Measurements from ENCODE around the gene PRDX1. TPM values are rescaled to one million over a fixed set of nuclear protein-coding genes. Genes with fewer than 3 reads are reported as not detected.

Gene PRDX1
- total and polyA plus RNA-seq, 2 of the 13 experiments (the other 11 are each of a cell fraction or from before 2014, with no cell fraction given), result 761 to 1,898 TPM

DNA sequence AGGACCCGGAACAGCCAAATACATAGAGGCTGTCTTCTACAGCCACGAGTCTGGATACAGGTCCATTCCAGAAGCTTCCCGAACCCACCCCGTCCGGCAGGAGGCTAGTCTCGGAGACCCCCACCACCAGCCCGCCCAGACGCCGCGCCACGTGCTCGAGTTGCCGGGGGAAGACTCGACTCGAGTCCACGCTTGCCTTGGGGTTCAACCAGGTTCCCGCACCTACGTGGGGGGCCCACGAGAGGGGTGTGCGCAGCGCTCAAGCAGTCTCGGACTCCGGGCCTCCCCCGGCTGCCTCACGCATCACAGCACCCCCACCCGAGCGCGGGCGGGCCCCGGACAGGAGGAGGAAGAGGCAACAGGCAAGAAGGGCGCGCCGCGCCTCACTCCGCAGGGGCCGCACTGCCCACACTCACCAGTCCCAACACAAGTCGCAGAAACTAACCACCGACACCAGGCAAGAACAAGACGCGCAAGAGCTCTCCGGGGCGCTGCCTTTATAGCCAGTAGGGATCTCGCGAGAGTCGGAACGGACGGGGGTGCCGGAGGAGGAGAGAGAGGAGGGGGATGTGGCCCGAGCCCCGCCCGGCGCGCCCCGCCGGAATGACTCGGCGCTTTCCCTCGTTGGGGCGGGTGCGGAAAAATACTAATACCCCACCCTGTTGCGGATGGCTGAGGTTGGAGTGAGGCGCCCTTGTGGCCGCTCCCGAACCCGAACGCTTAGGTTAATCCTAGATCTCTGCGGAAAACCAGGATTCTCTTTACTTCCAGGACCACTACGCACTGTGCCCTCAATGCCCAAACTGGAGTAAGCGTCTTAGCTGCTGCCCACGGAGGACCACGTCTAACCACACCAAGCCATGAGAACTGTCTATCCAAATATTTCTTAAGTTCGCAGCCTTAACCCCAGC lies at the start of gene PRDX1 (continued):
- TF ChIP-seq, protein P1, sequence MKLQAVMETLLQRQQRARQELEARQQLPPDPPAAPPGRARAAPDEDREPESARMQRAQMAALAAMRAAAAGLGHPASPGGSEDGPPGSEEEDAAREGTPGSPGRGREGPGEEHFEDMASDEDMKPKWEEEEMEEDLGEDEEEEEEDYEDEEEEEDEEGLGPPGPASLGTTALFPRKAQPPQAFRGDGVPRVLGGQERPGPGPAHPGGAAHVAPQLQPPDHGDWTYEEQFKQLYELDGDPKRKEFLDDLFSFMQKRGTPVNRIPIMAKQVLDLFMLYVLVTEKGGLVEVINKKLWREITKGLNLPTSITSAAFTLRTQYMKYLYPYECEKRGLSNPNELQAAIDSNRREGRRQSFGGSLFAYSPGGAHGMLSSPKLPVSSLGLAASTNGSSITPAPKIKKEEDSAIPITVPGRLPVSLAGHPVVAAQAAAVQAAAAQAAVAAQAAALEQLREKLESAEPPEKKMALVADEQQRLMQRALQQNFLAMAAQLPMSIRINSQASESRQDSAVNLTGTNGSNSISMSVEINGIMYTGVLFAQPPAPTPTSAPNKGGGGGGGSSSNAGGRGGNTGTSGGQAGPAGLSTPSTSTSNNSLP (IDR thresholded peaks at IDR 0.05; ENCODE audit: low read depth, low read length), result 0 out of 2 replicates have a peak, but pooled peaks have one; percentile 17
- peak; percentile 48; the same call in 1 of the 2 replicates for TF ChIP-seq ZFYVE20 (CRISPR knock-in tag; IDR thresholded peaks at IDR 0.05; ENCODE audit: borderline replicate concordance, low read depth)
- TF ChIP-seq ZNF678 (CRISPR knock-in tag; IDR thresholded peaks at IDR 0.05), result peak; percentile 91; the same call in 1 of the 2 replicates
- peak; percentile 76 for TF ChIP-seq ZNF574 (CRISPR knock-in tag; IDR thresholded peaks at IDR 0.05)
- TF ChIP-seq ZNF501 (CRISPR knock-in tag; IDR thresholded peaks at IDR 0.05), result peak; percentile 82
- peak; percentile 71; the same call in 1 of the 2 replicates for TF ChIP-seq ZBTB4 (CRISPR knock-in tag; IDR thresholded peaks at IDR 0.05; ENCODE audit: borderline replicate concordance)
- peak; percentile 81 for TF ChIP-seq ZFY (CRISPR knock-in tag; IDR thresholded peaks at IDR 0.05)
- peak; percentile 80; the same call in 1 of the 2 replicates for TF ChIP-seq ZNF619 (CRISPR knock-in tag; IDR thresholded peaks at IDR 0.05)
- TF ChIP-seq KAT2B (IDR thresholded peaks at IDR 0.05; ENCODE audit: borderline replicate concordance, low read depth, low read length), result no peak
- TF ChIP-seq, protein P2, sequence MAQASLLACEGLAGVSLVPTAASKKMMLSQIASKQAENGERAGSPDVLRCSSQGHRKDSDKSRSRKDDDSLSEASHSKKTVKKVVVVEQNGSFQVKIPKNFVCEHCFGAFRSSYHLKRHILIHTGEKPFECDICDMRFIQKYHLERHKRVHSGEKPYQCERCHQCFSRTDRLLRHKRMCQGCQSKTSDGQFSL (CRISPR knock-in tag; IDR thresholded peaks at IDR 0.05), result 0 out of 2 replicates have a peak, but pooled peaks have one; percentile 75
- TF ChIP-seq, protein P3, sequence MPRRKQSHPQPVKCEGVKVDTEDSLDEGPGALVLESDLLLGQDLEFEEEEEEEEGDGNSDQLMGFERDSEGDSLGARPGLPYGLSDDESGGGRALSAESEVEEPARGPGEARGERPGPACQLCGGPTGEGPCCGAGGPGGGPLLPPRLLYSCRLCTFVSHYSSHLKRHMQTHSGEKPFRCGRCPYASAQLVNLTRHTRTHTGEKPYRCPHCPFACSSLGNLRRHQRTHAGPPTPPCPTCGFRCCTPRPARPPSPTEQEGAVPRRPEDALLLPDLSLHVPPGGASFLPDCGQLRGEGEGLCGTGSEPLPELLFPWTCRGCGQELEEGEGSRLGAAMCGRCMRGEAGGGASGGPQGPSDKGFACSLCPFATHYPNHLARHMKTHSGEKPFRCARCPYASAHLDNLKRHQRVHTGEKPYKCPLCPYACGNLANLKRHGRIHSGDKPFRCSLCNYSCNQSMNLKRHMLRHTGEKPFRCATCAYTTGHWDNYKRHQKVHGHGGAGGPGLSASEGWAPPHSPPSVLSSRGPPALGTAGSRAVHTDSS (CRISPR knock-in tag; conservative IDR thresholded peaks at IDR 0.05), result peak; percentile 30; the same call in 1 of the 2 replicates

All from HepG2 (cell line).